NCI-H1105 treated with DMSO at 0.1 percent for 48 hours (cell line): ENCODE results near the gene MCOLN2.
A peak's percentile ranks its signal among the peaks of the same experiment; 100 is the strongest.

Source experiments
- DNase-seq: peaks from one replicate; lab custom pipeline; 2025; lab: John Stamatoyannopoulos, UW

Gene MCOLN2

GRCh38 chr1:84896279-84896678, 100.6 kb downstream of the MCOLN2 start:
- DNase-seq, result no peak

DNA sequence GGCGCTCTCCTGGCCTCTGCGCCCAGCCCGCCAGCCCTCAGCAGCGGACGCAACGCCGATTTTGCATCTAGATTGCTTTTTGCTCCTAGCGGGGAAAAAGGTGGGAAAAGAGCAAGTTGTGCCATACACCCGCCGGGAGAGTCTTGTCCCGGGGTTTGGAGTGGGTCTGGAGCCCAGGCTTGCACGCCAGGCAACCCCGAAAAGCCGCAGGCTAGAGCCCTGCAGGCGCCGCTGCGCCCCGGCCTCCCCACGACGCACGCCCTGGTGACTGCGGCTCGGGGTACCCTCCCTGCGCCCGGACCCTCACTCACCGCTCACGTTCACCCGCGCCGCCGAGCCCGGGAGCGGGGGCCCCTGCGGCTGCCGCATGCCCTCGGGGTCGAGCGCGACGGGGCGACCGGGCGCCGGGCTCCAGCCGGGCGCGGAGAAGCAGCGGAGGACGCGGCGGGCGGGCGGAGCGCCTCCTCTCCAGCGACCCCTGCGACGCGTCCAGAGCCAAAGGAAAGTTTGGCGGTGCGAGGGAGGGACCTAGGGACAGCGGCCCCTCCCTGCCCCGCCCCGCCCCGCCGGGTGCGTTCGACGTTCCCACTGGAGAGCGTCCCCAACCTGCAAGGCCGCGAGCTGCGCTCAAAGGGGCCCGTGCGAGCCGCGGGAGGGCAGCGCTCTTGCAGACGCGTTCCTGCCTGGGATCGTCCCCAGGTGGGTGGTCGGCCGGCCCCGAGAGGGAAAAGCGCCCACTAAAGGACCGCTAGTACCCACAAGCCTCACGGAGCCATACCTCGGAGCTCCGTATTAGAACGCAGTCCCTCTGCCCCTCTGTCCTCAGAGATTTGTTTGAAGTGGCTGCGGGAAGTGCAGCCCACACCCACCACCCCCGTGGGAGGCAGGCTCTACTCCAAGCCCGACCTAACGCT, 104.0 kb downstream of the MCOLN2 start, which contains the start of gene LPAR3:
Gene LPAR3, minus strand, starts transcription at position 502 of the 914 bp plus-strand sequence. CDS start 27,086 bp downstream, outside the sequence.
- DNase-seq, result peak; percentile 59

GRCh38 chr1:84890566-84890965, 106.3 kb downstream of the MCOLN2 start:
- DNase-seq, result no peak

DNA sequence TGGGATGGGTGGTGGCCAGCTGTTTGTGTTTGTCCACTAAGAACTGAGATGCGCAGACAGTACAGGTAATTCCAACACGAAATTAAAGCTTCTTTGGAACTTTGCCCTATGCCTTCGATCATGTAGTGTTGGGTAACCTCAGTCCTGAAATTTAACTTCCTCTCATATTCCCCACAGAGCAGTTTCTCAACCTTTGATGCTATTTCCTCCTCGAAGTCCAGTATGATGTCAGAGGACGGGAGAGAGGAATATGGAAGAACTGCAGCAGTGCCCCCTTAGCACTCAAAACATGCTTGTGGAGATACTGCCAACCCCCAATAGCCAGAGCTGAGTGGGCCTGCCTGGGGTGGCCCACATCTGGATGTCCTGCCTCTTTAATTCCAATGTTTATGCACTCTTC, 107.5 kb downstream of the MCOLN2 start:
- DNase-seq, result no peak

GRCh38 chr1:84888753-84889152, 108.2 kb downstream of the MCOLN2 start:
- no peak for DNase-seq

DNA sequence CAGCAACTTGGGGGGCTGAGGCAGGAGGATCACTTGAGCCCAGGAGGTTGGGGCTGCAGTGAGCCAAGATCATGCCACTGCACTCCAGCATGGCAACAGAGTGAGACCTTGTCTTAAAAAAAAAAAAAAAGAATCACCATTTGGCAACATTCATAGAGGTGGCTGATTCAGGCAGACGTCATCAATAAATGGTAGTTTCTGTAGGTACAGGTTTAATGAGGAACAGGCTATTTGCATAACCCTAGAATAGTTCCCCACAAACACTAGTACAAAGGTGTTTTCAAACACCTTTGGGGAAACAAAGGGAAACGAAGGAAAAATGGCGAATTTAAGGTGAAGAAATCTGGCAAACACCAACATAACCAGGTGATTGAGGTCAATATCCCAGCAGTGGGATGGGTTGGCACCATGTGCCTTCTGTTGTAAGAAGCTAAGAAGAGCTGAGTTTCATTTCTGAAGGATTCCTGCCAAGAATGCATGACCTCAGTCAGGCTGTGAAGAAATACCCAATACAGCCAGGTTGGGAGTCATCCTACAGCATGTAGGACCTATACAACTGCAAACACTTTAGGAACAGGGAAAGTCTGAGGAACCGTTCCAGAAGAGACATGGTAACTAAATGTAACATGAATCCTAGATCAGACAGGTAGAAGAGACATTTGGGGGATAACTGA, 109.5 kb downstream of the MCOLN2 start:
- no peak for DNase-seq

GRCh38 chr1:84885469-84885868, 111.4 kb downstream of the MCOLN2 start:
- DNase-seq, result no peak

DNA sequence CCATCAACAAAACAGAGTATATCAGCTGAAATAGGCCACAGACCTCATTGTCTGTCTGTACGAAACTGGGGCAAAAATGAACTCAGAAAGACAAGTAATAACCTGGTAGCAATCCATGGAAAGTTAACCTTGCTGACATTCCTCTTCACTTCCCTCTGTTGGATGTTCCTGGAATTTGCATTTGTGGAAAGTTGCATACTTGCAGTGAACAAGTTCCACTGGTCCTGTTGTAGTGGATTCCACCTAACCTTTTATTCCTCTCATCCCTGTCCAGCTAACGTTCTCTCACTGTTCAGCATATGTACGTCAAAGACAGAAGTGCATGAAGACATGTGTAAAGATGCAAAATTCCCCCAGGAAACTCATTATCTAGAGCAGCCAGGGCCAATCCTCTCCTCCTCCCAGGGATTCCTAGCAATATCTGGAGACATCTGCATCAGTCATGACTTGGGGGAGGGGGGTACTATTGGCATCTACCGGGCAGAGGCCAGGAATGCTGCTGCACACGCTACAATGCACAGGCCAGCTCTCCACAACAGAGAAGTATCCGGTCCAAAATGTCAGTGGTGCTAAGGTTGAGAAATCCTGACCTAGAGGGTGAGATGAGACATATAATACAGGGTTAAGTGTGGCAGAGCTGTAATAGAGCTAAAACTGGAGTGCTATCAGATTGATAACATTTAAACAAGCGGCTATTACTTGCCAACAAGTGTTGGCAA, 112.1 kb downstream of the MCOLN2 start:
- no peak for DNase-seq

GRCh38 chr1:84883286-84883685, 113.6 kb downstream of the MCOLN2 start:
- DNase-seq, result no peak

GRCh38 chr1:84877592-84877991, 119.3 kb downstream of the MCOLN2 start:
- DNase-seq, result no peak

DNA sequence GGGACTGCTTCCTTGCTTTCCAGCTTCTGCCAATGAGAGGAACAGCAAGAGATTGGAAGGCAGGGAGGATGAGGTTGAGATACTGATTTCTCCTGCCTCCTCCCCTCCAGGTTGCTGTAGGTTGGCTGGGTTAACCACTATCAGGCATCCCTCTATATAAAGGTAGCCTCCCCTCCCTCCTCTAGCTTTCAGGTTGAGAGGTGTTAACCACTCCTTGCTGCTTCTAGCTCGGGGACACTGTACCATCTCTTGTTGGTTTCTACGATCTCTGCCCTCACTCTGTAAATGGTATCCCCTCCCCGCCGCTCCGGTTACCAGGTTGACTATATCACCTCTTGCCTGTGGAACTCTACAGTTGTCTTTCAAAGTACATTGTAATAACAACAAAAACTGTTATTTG, 120.6 kb downstream of the MCOLN2 start:
- no peak for DNase-seq
